GM13976 (cell line): ENCODE data around the gene NLRC3.

Experiments used
- DNase-seq: peaks from one replicate; pipeline ENCODE4 v3.0.0; 2012; ENCODE audit warnings: low spot score
- in situ Hi-C: fragments of 300-500 bp; cut with MboI; formaldehyde crosslinking; loops from one replicate; pipeline ENCODE4 v1.12.0; 2022; ENCODE audit warnings: low sequenced_read_pairs, mixed read lengths, inconsistent platforms; ENCODE audit not compliant: unreplicated experiment
- TF ChIP-seq, protein P1 (sequence below): IDR thresholded peaks from 2 replicates; pipeline ENCODE4 v1.5.1; 2012; ENCODE audit warnings: borderline replicate concordance, mild to moderate bottlenecking; ENCODE audit not compliant: insufficient read depth; ENCODE audit errors: extremely low read depth, missing control alignments, control extremely low read depth

NLRC3 gene

DNA sequence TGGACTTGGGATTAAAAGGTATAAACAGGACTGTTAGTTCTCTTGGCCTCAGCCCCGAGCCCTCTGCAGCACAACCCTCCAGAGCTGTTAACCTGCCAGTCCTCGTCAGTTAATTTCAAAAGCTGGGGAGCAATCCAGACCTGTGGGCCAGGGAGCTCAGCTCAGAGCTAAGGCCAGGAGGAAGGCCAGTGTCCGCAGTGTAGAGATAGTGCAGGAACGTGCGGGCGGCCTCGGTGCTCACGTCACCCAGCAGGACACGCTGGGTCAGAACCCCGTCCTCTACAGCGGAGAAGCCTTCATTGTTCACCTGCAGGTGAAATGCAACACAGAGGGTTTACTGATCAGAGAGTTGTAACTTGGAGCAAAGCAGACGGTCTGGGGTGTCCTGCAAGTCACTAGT is 15.4 kb upstream of the NLRC3 start:
- DNase-seq: no peak
- in situ Hi-C loops: loop anchor here (10.0 kb wide), 1 partner anchor 62 kb away; the partner anchor contains the start of gene DNASE1
- TF ChIP-seq, protein P1, sequence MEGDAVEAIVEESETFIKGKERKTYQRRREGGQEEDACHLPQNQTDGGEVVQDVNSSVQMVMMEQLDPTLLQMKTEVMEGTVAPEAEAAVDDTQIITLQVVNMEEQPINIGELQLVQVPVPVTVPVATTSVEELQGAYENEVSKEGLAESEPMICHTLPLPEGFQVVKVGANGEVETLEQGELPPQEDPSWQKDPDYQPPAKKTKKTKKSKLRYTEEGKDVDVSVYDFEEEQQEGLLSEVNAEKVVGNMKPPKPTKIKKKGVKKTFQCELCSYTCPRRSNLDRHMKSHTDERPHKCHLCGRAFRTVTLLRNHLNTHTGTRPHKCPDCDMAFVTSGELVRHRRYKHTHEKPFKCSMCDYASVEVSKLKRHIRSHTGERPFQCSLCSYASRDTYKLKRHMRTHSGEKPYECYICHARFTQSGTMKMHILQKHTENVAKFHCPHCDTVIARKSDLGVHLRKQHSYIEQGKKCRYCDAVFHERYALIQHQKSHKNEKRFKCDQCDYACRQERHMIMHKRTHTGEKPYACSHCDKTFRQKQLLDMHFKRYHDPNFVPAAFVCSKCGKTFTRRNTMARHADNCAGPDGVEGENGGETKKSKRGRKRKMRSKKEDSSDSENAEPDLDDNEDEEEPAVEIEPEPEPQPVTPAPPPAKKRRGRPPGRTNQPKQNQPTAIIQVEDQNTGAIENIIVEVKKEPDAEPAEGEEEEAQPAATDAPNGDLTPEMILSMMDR: no peak

DNA sequence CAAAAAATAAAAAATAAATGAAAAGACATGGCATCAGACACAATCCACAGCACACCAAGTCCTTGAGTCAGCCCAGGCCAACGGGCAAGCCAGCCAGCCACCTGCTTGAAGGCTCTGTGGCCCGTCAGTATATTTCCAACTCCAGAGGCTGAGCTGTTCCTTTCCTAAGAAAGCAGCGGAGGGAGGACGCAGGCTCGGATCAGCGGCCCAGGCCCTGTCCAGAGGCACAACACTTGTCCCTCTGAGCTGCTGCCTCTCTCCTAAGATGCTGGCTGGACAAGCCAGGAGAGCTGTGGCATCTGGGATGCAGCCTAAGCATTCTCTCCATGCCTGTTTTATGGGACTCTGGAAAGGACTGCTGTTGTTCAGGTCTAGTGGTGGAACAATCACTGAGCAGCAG is 14.8 kb upstream of the NLRC3 start:
- no peak for DNase-seq
- TF ChIP-seq, protein P1: no peak
- in situ Hi-C loops: loop anchor here (10.0 kb wide), 1 partner anchor 63 kb away; the partner anchor contains the start of gene DNASE1

DNA sequence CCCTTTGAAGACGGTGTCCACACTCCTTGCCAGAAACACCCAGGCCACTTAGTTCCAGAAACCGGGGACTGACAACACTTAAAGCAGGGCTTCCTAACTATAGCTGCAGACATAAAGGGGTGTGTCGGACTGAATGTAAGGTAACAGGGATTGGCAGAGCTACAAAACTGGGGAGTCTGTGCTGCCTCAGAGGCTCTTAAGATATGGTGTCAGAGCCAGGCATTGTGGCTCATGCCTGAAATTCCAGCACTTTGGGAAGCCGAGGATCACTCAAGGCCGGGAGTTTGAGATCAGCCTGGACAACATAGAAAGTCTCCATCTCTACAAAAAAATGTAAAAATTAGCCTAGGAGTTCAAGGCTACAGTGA is 14.2 kb upstream of the NLRC3 start:
- TF ChIP-seq, protein P1: no peak
- in situ Hi-C loops: loop anchor here (10.0 kb wide), 1 partner anchor 63 kb away; the partner anchor contains the start of gene DNASE1
- DNase-seq: no peak

DNA sequence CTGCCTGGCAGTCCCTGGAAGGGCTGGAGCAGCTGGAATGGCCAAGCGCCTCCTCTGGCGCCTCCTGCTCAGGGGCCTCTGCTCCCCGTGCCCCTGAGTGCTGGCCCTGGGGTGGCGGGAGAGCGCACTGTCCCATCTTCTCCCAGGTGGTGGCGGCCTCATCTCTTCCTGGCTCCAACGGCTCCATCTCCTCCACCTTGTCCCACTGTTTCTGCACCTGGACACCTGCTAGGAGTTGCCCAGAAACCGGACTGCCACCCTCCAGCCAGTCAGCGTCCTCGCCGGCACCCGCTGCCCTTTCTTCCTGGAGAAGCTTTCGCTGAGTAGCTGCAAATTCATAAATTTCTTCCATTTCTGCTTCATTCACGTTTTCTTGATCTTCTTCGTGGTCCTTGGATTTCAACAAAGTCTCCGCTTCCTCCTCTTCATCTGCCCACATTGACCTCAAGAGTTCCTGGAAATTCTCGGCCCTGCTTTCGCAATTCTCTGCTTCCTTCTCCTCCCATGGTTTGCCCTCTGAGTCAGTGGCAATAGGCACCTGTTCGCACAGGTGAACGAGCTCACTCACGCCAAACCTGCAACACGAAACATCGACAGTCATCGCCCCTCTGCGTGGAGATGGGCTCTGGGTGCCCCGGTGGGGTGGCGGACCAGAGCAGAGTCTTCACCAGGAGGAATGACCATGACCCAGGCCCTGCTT is 13.7 kb upstream of the NLRC3 start:
- TF ChIP-seq, protein P1: no peak

DNA sequence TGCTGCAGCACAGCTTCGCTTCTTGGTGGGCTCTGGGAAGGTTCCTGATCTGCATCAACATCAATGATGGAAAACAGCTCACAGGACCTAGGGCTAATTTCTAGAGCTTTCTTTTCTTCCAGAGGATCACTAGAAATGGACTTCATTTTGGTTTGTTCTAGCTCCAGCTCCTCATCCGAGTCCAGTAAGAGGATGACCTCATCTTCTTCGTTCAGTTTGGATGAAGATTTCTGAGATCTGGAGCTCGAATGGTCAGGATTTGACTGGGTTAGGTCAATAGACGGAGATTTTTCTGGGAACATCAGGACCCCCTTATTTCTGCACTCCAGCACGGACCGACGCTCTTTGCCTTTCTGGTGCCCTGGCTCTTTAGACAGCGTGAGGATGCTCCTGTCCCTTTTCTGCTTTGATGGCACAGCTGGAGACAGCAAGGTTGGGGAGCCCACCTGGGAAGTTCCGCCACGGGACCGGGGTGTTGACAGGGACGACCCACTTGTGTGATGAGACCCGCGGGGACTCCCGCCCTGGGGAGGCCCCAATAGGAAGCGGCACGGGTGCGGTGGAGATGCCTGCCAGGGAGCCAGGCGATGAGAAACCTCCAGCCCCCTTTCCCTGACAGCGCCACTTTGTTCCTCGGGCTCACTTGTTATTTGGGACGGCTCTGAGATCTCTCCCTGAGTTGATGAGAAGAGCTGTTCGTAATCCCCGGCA is 12.9 kb upstream of the NLRC3 start:
- no peak for DNase-seq
- TF ChIP-seq, protein P1: no peak
- in situ Hi-C loops: loop anchor here (10.0 kb wide), 1 partner anchor 65 kb away; the partner anchor contains the start of gene DNASE1

More for the DNA sequence above, 13.7 kb upstream of the NLRC3 start:
- no peak for DNase-seq
- in situ Hi-C loops: loop anchor here (10.0 kb wide), 1 partner anchor 64 kb away; the partner anchor contains the start of gene DNASE1

DNA sequence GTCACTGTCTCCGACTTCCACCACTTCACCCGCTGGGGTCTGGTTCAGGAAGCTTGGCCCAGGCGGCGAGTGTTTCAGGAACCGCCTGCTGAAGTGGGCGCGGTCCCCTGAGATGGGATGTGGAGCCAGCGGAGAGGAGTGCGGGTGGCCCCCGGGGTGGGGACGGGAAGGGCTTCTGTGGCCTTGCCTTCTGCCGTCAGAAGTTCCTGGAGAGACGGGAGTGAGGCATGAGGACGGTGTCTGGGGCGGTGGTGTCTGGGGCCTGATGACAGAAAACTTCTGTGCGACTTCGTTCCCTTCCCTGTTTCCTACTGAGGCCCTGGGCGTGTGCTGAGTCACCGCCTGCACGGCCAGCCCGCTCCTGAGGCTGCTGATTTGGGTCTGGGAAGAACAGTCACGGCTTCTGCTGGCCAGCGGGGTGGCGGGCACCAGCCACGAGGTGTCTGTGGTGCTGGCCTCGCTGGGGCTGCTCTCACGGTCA is 12.3 kb upstream of the NLRC3 start:
- TF ChIP-seq, protein P1: no peak
- DNase-seq: no peak
- in situ Hi-C loops: no loop called here
